ENCODE results near the gene PMM1.
"Not testable (repeated sequence)": the region's sequence is repeated elsewhere in the genome, so short reads cannot be mapped to it uniquely, and the experiment has no call there.

Gene PMM1

DNA sequence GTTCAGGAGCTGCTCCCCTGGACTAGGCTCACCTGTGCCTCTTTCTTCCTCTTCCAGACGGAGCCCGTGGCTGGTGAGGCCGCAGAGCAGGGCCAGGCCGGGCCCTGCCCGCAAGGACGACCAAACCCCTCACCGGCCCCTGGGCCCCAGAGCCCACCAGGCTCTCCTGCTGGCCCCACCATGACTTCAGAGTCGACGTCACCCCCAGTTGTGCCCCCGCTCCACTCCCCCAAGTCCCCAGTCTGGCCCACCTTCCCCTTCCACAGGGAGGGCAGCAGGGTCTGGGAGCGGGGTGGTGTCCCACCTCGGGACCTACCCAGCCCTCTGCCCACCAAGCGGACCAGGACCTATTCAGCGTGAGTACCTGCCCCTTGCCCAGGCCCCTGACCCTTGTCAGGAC is 17.9 kb downstream of the PMM1 start:
- intact Hi-C loops (cut with DNase I): no loop called here

GRCh38 chr22:41570221-41570620 is 19.4 kb downstream of the PMM1 start:
- intact Hi-C loops (cut with DNase I): no loop called here
- DNase-seq: no peak

More for the DNA sequence above, 17.9 kb downstream of the PMM1 start:
- DNase-seq: no peak

DNA sequence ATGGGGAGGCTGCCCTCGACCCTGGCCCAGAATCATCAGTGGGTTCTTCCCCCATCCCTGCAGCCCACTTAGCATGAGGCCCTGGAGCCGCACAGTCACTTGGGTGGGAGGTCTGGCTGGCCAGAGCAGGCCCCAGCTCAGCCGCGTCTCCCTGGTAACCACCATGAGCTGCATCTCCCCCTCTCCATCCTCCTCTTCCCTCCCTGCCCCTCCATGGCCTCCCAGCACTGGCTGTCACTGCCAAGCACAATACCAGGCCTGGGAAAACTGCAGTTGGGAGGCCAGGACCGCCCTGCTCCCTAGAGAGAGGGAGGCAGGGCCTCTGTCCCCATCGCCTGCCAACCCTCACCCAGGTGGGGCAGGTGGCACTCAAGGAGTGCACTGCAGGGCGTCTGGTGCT is 20.8 kb downstream of the PMM1 start:
- intact Hi-C loops (cut with DNase I): no loop called here
- peak in 2 of 42 donors; percentile 16 to 63 for DNase-seq

GRCh38 chr22:41567512-41567768 is 22.2 kb downstream of the PMM1 start:
- intact Hi-C loops (cut with DNase I): no loop called here
- DNase-seq: no peak

DNA sequence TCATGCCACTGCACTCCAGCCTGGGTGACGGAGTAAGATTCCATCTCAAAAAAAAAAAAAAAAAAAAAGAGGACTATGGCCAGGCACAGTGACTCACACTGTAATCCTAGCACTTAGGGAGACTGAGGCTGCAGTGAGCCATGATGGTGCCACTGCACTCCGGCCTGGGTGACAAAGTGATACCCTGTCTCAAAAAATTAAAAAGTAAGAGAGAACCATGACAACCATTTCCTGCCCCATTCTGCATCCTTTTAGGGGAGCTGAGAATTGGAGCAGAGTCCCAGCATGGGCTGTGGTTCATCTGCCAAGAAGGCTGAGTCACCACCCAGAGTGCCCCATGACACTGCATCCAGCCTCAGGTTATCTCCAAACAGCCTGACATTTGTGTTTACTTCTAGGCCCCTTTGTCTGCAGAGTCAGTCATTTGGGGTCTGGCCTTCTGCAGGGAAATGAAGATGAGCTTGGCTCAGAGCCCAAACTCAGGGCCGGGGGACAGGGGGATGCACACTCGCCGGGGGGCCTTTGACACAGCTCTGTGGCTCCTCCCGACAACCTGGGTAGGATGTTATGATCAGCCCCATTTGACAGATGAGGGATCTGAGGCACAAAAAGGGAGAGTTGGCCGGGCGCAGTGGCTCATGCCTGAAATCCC is 24.1 kb downstream of the PMM1 start:
- intact Hi-C loops (cut with DNase I): no loop called here
- peak in 4 of 42 donors; percentile 41 to 72 (median 44) for DNase-seq

DNA sequence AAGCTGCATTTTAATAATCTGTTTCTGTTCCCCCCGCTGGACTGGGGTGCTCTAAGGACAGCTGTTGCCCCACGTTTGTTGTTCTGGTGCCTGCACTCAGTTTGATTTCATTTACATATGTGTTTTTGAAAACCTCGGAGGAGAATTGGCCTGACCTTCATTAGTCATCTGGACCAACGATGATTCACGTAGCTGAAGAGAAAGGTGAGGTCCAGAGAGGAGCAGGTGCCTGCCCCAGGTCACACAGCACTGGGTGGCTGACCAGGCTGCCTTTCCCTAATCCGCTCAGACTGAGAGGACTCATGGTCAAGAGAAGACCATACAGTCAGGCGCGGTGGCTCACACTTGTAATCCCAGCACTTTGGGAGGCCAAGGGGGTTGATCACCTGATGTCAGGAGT is 25.1 kb downstream of the PMM1 start:
- DNase-seq: no peak
- intact Hi-C loops (cut with DNase I): no loop called here

DNA sequence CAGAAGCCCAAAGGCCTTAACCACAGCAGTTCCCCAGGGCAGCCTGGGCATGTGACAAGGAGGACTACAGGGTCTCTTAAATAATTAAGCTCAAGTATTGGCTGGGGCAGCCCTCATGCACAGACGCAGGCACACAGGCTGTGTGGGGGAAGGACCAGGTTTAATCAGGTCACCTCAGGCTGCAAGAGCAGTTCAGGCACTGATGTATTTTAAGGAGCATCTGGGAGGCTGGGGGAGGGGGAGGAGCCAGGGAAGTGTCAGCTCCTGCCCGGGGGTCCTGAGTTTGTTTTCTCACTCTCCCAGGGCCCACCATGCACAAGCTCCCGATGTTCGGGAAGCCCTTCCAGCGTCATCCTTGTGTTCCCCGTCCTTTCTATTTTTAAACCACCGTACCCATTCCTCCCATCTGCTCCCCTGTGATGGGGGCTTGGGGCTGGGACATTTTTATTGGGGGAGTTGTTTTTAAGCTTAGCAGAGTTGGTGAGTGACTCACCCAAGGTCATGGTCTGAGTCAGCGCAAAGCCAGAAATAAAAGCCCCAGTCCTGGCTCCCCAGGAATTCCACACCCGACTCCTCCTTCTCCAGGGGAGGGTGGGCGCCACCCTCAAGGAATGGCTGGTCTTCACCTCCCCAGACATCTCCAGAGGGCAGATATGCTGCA is 26.5 kb downstream of the PMM1 start:
- DNase-seq: peak in 12 of 42 donors; percentile 31 to 70 (median 44)
- intact Hi-C loops (cut with DNase I): no loop called here

DNA sequence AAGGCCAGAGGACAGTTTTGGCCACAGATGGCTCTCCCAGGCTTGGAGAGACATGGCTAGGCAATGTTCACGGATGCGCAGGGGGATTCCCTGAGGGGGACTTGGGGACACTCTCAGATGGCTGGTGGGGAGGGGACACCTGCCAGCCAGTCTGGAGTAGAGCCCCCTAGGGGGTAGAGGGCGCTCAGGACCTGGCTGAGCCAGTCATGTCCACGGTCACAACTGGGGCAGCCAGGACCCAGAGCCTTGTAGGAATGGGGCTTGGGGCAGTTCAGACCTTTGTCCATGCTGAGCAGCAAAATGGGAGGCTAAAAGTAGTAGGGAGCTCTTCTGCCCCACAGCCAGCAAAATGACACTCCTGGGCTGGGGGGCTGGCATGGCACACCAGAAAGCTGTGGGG is 27.2 kb downstream of the PMM1 start:
- no peak for DNase-seq

GRCh38 chr22:41561788-41562187 is 27.9 kb downstream of the PMM1 start:
- DNase-seq: no peak
- intact Hi-C loops (cut with DNase I): no loop called here

More for the DNA sequence above, 27.2 kb downstream of the PMM1 start:
- intact Hi-C loops (cut with DNase I): no loop called here

- peak in 1 of 42 donors; percentile 23 for DNase-seq
- intact Hi-C loops (cut with DNase I): no loop called here
Observed at GRCh38 chr22:41561335-41561734, 28.3 kb downstream of the PMM1 start.

DNA sequence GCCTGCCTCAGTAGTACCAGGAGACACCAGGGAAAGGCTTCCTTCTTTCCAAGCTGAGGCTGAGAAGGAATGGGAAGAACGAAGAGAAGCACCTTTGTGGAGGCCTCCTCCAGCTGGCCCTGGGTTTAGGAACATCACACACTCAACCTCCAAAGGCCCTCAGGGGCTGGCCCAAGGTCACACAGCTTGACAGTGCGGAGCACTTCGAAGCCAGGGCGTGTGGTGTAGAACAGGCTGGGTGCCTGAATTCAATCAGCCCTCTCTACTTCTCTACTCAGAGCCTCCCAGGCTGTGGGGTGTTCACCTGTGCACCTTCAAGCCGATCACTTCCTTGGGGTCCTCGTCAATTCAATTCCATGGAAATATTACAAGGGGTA is 29.6 kb downstream of the PMM1 start:
- DNase-seq: no peak
- intact Hi-C loops (cut with DNase I): no loop called here

GRCh38 chr22:41558241-41558630 is 31.4 kb downstream of the PMM1 start:
- intact Hi-C loops (cut with DNase I): not testable (repeated sequence)

GRCh38 chr22:41557401-41558240 is 32.0 kb downstream of the PMM1 start:
- peak; percentile 40 to 88 (median 71) for DNase-seq
- intact Hi-C loops (cut with DNase I): no loop called here

More at GRCh38 chr22:41558241-41558630, 31.4 kb downstream of the PMM1 start:
- not testable (repeated sequence) for DNase-seq

DNA sequence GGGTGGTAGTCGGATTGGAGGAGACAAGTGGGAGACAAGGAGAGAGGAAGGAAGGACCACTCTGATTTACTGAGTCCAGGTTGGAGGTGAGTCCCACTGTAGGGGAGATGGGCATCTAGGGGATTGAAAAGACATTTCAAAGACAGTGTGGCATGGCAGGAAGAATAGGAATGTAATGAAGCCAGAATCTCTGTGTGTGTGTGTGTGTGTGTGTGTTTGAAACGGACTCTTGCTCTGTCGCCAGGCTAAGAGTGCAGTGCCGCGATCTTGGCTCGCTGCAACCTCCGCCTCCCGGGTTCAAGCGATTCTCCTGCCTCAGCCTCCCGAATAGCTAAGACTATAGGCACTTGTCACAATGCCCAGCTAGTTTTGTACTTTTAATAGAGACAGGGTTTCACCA is 33.1 kb downstream of the PMM1 start:
- DNase-seq: no peak
- intact Hi-C loops (cut with DNase I): no loop called here

DNA sequence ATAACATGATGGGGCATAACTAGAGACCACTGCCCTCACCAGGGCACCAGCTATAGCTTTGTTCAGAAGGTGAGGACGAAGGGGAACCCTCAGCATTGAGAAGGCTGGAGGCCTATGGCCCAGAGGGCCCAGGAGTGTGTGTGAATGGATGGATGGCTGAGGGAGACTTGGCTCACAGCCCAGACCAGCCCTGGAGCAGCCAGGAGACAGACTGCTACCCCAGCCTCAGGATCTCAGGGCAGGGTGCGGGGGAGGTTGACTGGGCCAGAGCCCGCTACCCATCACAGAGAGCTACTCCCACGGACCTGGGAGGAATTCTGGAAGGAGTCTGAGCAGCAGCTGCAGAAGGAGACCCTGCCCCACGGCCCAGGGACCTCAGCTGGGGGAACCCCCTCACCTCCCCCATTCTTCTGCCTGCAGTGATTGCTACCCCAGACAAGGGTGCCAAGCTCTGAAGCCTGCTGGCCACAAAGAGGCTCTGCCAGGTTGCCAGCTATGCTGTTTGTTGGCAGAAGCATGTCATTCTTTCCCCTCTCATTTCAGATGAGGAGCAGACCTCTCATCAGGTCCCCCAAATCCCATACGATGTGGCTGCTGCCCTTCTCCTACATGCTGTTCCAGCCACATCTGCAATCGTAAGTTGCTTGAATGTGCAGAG is 34.2 kb downstream of the PMM1 start:
- intact Hi-C loops (cut with DNase I): no loop called here
- no peak for DNase-seq

GRCh38 chr22:41551877-41552582 is 37.6 kb downstream of the PMM1 start:
- intact Hi-C loops (cut with DNase I): no loop called here
- no peak for DNase-seq

DNA sequence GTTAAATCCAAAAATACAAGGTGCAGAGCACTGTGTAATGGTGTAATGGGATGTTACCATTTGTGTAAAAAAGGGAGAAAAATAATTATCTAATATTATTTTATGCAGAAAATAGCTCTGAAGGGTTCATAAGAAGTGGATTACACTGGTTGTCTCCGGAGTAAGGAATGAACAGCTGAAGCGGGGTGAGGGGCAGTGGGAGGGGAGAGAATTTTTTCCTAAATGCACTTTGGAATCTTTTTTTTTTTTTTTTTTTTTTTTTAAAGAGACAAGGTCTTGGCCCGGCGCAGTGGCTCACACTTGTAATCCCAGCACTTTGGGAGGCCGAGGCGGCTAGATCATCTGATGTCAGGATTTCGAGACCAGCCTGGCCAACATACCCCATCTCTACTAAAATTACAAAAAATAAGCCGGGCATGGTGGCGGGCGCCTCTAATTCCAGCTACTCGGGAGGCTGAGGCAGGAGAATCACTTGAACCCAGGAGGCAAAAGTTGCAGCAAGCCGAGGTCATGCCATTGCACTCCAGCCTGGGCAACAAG is 38.6 kb downstream of the PMM1 start:
- no peak for DNase-seq
- intact Hi-C loops (cut with DNase I): no loop called here

GRCh38 chr22:41548830-41549211 is 40.8 kb downstream of the PMM1 start:
- DNase-seq: no peak
- intact Hi-C loops (cut with DNase I): loop anchor here (5.0 kb wide), 1 partner anchor 38 kb away; the partner anchor contains the start of gene PMM1

Measured in head of caudate nucleus (tissue), 42 donors.